WERI-Rb-1 (cell line): Measurements from ENCODE around the gene MAPT.
"Not testable (repeated sequence)": the region's sequence is repeated elsewhere in the genome, so short reads cannot be mapped to it uniquely, and the experiment has no call there.

Experiments used
- DNase-seq: peaks from one replicate; pipeline ENCODE4 v3.0.0-alpha.2; 2020
- H3K27ac ChIP-seq: fragments of 250-450 bp; sonication (Bioruptor Pico); 2 replicates; pipeline ENCODE4 v1.5.1; 2020; ENCODE audit warnings: mild to moderate bottlenecking, moderate library complexity
- H3K27me3 ChIP-seq: fragments of 250-450 bp; sonication (Bioruptor Pico); 2 replicates; pipeline ENCODE4 v1.5.1; 2021; ENCODE audit warnings: mild to moderate bottlenecking, low read depth, moderate library complexity; ENCODE audit not compliant: insufficient read depth, severe bottlenecking
- H3K36me3 ChIP-seq: fragments of 250-450 bp; sonication (Bioruptor Pico); 2 replicates; pipeline ENCODE4 v1.5.1; 2020; ENCODE audit warnings: mild to moderate bottlenecking, moderate library complexity
- H3K4me3 ChIP-seq: 2 replicates; pipeline ENCODE4 v1.5.1; 2011; ENCODE audit warnings: low read depth, mild to moderate bottlenecking, control low read depth, low read length
- H3K9me3 ChIP-seq: fragments of 250-450 bp; sonication (Bioruptor Pico); 2 replicates; pipeline ENCODE4 v1.5.1; 2021; ENCODE audit warnings: mild to moderate bottlenecking, moderate library complexity; ENCODE audit not compliant: severe bottlenecking
- CTCF ChIP-seq: IDR thresholded peaks from 2 replicates; pipeline ENCODE4 v1.5.1; 2011; ENCODE audit warnings: low read depth, mild to moderate bottlenecking, control low read depth, inconsistent platforms, low read length

Gene MAPT

DNA sequence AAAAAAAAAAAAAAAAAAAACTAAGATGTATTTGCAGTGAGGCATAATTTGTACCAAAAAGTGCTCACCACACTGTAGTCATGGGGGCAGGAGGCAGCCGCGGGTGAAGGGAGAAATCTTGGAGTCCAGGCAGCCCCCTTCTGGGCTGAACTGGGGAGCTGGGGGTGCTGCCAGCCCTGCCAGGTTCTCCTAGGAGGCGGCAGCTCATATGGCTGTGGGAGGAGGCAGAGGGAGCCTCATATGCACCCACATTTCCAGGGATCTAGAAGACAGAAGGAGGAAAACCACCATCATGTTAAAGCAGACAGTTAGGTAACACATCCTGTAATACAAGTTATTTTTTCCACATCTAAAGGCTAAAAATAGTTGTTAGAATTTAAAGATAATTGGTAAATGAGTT lies 16.3 kb downstream of the MAPT start:
- Histone ChIP-seq H3K27ac (no peak overlapping the region), H3K27me3 (no peaks in the 10 kb centered on the region), H3K9me3 (peaks cover 14% of the 10 kb centered on the region), H3K36me3 (0 out of 2 replicates have a peak, but pooled peaks cover 3% of the 10 kb centered on the region), H3K4me3 (no peak overlapping the region)
- no peak for DNase-seq
- no peak for TF ChIP-seq CTCF

GRCh38 chr17:45912319-45912718 lies 18.0 kb downstream of the MAPT start:
- Histone ChIP-seq H3K27ac (no peak overlapping the region), H3K4me3 (no peak overlapping the region), H3K27me3 (no peaks in the 10 kb centered on the region), H3K9me3 (peaks cover 14% of the 10 kb centered on the region), H3K36me3 (0 out of 2 replicates have a peak, but pooled peaks cover 3% of the 10 kb centered on the region)
- no peak for TF ChIP-seq CTCF
- DNase-seq = no peak

DNA sequence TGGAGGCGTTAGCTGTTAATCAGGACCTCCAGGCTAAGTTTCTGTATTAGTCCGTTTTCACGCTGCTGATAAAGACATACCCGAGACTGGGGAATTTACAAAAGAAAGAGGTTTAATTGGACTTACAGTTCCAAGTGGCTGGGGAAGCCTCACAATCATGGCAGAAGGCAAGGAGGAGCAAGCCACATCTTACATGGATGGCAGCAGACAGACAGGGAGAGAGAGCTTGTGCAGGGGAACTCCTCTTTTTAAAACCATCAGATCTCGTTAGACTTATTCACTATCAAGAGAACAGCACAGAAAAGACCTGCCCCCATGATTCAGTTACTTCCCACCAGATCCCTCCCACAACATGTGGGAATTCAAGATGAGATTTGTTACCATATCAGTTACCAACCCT lies 18.7 kb downstream of the MAPT start:
- not testable (repeated sequence) for H3K27ac ChIP-seq, DNase-seq, H3K4me3 ChIP-seq, H3K36me3 ChIP-seq, H3K27me3 ChIP-seq
- H3K9me3 ChIP-seq = peaks cover 14% of the 10 kb centered on the region

DNA sequence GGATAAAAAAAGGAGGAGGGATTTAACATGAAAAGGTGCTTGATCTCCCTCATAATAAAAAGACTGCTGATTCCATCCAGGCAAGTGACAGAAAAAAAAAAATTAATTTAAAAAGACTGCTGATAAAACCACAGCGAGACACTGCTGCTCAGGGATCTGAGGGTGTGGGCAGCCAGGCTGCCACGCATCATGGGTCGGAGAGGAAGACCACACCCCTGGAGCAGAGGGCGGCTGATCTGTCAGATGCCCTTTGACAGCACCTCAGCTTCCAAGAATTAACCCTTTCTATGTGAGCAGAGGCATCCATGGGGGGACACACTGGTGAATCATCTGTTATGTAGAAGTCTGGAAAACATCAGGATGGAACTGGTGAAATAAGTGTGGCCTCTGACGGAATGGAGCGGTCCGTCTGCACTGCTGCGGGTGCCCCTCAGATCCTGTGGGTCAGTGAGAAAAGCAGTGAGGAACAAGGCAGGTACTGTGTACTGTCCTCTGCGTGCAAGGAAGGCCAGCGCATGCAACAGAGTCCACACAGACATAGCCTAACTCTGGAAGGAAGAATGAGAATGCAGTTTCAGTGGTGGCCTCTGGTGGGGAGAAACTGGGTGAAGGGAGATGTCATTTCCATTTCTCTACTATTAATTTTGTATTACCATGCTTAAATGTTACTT lies 19.8 kb downstream of the MAPT start:
- H3K9me3 ChIP-seq = peaks cover 14% of the 10 kb centered on the region
- DNase-seq = no peak
- 0 out of 2 replicates have a peak, but pooled peaks cover 3% of the 10 kb centered on the region for H3K36me3 ChIP-seq
- TF ChIP-seq CTCF = no peak
- no peak overlapping the region for H3K4me3 ChIP-seq
- H3K27me3 ChIP-seq = no peaks in the 10 kb centered on the region
- no peak overlapping the region for H3K27ac ChIP-seq

- H3K36me3 ChIP-seq = 0 out of 2 replicates have a peak, but pooled peaks cover 3% of the 10 kb centered on the region
- H3K9me3 ChIP-seq = peaks cover 14% of the 10 kb centered on the region
- H3K4me3 ChIP-seq = no peak overlapping the region
- no peak for TF ChIP-seq CTCF
- H3K27me3 ChIP-seq = no peaks in the 10 kb centered on the region
- no peak for DNase-seq
- H3K27ac ChIP-seq = no peak overlapping the region
Measured at GRCh38 chr17:45915263-45915662, 20.9 kb downstream of the MAPT start.

GRCh38 chr17:45917081-45917480 lies 22.7 kb downstream of the MAPT start:
- no peak overlapping the region for H3K4me3 ChIP-seq
- peaks cover 11% of the 10 kb centered on the region for H3K9me3 ChIP-seq
- no peak overlapping the region for H3K27ac ChIP-seq
- H3K36me3 ChIP-seq = 0 out of 2 replicates have a peak, but pooled peaks cover 3% of the 10 kb centered on the region
- no peak for DNase-seq
- TF ChIP-seq CTCF = no peak
- H3K27me3 ChIP-seq = no peaks in the 10 kb centered on the region
